Measurements from ENCODE around the gene TEC.

Gene TEC

DNA sequence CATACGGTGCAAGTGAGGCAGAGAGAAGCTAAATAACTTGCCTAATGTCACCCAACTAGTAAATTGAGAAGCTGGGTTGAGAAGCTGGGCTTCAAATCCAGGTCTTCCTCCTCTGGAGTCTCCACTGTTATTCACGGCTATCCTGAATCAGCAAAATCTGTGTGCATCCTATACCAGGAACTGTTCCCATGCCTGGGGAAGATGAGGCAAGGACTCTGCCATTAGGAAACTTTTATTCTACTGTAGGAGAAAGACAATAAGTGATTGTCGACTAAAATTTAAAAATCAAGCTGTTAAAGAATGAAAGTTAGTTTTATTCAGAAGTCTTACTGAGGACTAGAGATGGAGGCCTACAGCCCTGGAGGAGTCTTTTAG, 872 bp upstream of the TEC start:
- in situ Hi-C loops (cut with HindIII; ENCODE audit: low sequenced_read_pairs), result no loop called here

GRCh38 chr4:48269861-48270522, 354 bp upstream of the TEC start:
- in situ Hi-C loops (cut with HindIII; ENCODE audit: low sequenced_read_pairs), result no loop called here

- in situ Hi-C loops (cut with HindIII; ENCODE audit: low sequenced_read_pairs), result no loop called here
Measured at GRCh38 chr4:48267574-48267973, 2.1 kb downstream of the TEC start.

- in situ Hi-C loops (cut with HindIII; ENCODE audit: low sequenced_read_pairs), result no loop called here
Measured at GRCh38 chr4:48266781-48267180, 2.9 kb downstream of the TEC start.

- in situ Hi-C loops (cut with HindIII; ENCODE audit: low sequenced_read_pairs), result no loop called here
Measured at GRCh38 chr4:48262926-48263325, 6.7 kb downstream of the TEC start.

GRCh38 chr4:48262484-48262883, 7.2 kb downstream of the TEC start:
- in situ Hi-C loops (cut with HindIII; ENCODE audit: low sequenced_read_pairs), result no loop called here

DNA sequence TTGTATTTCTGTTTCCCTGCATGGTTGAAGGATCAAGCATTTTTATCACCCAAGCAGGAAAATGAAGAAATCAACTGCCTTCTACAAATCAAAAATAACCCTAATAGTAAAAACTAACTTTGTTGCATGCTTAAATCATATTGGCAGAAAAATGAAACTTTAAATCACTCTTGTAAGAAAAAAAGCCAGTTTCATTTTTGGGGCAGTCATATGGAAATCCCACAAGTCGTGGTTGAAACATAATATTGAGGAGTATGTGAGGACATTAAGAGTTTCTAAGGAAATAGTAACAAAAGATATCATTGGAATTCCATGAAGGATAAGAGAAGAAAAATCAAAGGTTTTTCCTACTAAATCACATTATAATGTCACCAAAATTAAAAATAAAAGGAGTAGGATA, 8.4 kb downstream of the TEC start:
- in situ Hi-C loops (cut with HindIII; ENCODE audit: low sequenced_read_pairs), result no loop called here

DNA sequence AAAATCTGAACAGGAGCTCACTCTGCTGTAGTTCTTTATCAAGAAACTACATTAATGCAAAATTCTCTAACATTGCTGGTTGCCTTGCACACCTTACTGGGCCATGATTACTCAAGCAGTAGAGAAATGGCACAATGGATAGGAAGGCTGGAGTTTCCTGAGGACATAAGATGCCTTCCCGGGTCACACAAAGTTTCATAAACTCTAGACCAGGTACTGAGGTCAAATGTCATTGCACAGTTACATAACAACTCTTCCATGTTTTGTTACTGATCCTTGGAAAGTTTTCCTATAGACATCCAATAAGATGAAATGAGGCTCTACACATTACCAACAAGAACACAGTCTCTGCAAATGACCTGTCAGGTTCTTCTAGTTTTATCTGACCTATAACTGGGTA, 9.9 kb downstream of the TEC start:
- in situ Hi-C loops (cut with HindIII; ENCODE audit: low sequenced_read_pairs), result no loop called here

DNA sequence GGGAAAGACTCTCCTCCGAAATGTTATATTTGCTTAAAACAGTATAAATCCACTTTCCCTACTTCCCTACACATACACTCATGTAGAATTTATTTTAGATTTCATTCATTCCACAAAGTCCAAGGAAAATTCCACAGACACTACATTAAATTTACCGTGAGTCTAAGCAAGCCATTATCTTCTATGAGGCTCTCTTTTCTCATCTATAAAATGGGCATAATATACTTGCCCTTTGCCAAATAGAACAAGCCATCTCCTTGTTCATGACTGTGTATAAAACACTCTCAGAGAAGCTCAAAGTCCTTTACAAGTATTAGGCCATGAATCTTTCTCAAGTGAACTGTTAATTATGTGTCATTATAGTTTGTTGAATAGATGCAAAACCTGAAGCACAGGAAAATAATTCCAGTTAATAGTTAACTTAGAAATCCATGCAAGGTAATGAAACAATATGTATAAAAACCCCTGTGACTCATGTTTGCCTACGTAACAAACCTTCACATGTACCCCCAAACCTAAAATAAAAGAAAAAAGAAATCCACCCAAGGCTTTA, 10.7 kb downstream of the TEC start:
- in situ Hi-C loops (cut with HindIII; ENCODE audit: low sequenced_read_pairs), result no loop called here

DNA sequence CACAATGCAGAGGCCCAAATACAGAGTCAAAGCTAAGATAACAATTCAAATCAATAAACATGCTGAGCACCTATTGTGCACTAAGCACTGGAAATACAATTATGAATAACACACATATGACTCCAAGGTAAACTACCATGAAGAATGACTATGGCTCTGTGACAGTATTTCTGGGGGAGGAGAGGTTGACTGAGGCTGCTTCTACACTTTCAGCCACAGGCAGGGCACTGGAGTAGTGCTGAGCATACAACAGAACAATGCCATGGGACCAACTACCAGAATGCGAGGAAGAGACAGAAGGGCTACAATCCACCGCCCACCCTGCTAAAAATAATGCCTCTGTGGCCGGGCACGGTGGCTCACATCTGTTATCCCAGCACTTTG, 13.7 kb downstream of the TEC start:
- in situ Hi-C loops (cut with HindIII; ENCODE audit: low sequenced_read_pairs), result no loop called here

DNA sequence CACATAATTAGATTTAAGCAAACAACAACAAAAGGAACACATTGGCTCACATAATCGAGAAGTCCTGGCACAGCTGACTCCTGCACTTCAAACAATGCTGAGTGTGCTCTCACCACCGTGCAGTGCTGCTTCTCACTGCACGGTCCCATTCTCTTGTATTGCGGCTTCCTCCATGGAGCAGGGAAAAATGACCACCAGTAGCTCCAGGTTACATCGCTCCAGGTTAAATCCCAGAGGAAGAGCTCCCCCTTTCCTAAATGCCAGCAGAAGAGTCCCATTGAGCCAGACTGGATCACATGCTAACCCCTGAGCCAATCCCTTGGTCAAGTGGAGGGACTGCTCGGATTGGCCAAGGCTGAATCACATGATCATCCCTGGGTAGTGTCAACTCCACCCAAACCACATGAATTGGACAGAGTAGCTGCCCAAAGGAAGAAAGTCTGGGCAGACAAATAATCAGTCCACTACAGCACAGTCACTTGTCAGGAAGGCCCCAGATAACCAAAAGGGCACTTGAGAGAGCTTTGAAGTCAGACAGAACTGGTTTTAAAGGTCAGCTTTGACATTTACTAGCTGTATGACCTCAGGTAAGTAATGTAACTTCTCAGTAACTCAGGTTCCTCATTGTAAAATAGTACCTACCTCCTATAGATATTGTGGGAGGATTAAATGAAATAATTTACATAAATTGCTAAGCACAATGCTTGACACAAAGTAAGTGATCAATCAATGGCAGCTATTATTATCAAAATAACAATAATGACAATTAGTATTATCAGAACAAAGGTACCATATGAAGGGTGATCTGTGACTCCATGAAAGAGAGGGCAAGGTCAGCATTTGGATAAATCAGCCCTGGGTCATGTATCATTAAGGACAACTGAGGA, 14.3 kb downstream of the TEC start:
- in situ Hi-C loops (cut with HindIII; ENCODE audit: low sequenced_read_pairs), result no loop called here

GRCh38 chr4:48254381-48255071, 15.1 kb downstream of the TEC start:
- in situ Hi-C loops (cut with HindIII; ENCODE audit: low sequenced_read_pairs), result no loop called here

DNA sequence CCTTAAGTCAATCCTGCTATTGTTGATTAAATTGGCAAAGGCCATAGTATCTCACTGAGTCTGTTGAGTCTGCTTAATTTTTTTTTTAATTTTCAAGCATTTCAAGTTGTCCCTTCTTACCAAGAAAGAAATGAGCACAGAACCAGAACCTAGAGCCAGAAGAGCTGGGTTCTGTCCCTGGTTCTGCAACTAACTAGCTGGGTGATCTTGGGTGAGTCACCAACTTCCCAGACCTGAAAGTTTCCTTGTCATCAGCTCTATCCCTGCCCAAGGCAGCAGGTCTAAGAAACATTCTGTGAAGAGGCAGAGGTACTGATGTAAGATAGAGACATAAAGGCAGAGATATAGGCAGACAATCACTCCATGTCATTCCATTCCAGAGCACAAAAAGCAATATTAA, 17.3 kb downstream of the TEC start:
- in situ Hi-C loops (cut with HindIII; ENCODE audit: low sequenced_read_pairs), result no loop called here

- in situ Hi-C loops (cut with HindIII; ENCODE audit: low sequenced_read_pairs), result no loop called here
Measured at GRCh38 chr4:48250980-48251379, 18.7 kb downstream of the TEC start.

DNA sequence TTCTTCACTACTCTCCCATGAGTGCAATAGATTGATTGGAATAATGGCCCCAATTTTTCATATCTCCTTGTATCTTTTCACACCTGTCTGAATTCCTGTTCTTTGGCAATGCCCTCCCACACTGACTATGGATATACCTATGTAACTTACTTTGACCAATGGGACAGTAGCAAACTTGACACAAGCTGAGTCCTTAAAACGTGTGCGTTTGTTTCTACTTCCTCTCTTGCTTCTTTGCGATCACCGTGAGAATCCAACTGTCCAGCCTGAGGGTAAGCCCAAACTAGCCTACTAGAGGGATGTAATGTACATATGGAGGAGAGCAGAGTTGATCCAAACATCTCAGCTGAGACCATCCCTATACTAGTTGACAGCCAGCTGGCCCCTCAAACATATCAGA, 19.3 kb downstream of the TEC start:
- in situ Hi-C loops (cut with HindIII; ENCODE audit: low sequenced_read_pairs), result no loop called here

DNA sequence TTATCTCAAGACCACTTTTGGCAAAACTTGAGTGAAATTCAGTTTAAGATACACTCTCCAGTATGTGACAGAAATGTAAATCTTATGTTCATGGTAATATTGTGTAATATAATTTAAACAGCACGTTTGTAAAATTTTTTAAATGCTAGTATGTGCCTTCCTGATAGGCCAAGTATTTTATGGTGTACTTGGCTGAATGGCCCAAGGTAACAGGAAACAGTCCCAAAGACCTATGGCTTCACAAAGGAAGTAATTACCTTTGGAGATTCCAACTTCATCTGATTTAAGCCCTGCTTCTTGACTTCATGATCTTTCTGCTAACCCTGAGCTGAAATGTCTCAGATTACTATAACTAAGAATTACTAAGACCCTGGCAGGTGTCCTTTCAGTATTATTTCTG, 20.3 kb downstream of the TEC start:
- in situ Hi-C loops (cut with HindIII; ENCODE audit: low sequenced_read_pairs), result no loop called here

GRCh38 chr4:48248559-48248953, 21.1 kb downstream of the TEC start:
- in situ Hi-C loops (cut with HindIII; ENCODE audit: low sequenced_read_pairs), result no loop called here

DNA sequence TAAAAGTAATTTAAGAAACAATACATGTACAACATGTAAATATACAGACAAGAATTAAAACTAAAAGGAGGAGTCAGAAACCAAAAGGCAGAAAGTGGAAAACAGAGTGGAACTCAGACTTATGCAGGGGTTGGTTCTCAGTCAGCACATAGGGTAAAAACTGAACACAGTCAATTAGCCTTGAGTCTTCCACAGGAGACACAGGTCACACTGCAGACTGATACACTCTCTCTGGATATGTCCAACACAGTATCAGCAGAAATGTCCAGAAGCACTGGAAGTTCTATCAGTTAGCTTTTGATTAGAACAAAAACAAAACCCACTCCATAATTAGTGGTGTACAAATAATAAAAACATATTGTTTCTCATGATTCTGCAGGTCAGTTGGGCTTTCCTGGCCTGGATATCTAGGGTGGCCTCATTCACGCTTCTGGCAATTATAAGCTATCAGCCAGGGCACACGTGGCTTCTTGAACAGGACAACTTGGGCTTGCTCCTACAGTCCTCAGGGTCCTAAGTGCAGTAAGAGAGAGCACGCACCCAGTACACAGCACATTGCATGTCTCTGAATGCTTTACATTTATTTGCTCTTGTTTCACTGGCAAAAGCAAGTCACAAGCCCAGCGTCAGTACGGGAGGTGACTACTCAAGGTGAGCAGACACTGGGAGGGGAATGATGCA, 21.6 kb downstream of the TEC start:
- in situ Hi-C loops (cut with HindIII; ENCODE audit: low sequenced_read_pairs), result no loop called here

GRCh38 chr4:48247142-48247877, 22.3 kb downstream of the TEC start:
- in situ Hi-C loops (cut with HindIII; ENCODE audit: low sequenced_read_pairs), result no loop called here

GRCh38 chr4:48244665-48245064, 25.0 kb downstream of the TEC start:
- in situ Hi-C loops (cut with HindIII; ENCODE audit: low sequenced_read_pairs), result no loop called here
